Peyer's patch (tissue), 4 donors: ENCODE data around the gene AKR1E2. TPM values are rescaled to one million over a fixed set of nuclear protein-coding genes. Genes with fewer than 3 reads are reported as not detected.

Experiments
- DNase-seq, 3 donors: peaks; one replicate each; pipeline ENCODE4 v3.0.0-alpha.2; 2017 to 2019
- H3K27ac ChIP-seq, 4 donors: fragments of 200-600 bp; sonication (generic); one replicate each; pipeline ENCODE4 v1.5.1; 2016 to 2019
- H3K27me3 ChIP-seq, 2 donors: fragments of 200-600 bp; sonication (generic); one replicate each; pipeline ENCODE4 v1.5.1; 2019
- H3K36me3 ChIP-seq, 3 donors: fragments of 200-600 bp; sonication (generic); one replicate each; pipeline ENCODE4 v1.5.1; 2016 to 2019
- H3K4me1 ChIP-seq, 4 donors: fragments of 200-600 bp; sonication (generic); one replicate each; pipeline ENCODE4 v1.5.1; 2016 to 2019
- H3K4me3 ChIP-seq, 4 donors: fragments of 200-600 bp; sonication (generic); 1 replicate in 3 of 4; 2 replicates in 1 of 4; pipeline ENCODE4 v1.5.1; 2016 to 2019; ENCODE audit warnings: mild to moderate bottlenecking in 1 of 4
- H3K9me3 ChIP-seq, 4 donors: fragments of 200-600 bp; sonication (generic); one replicate each; pipeline ENCODE4 v1.5.1; 2016 to 2019; ENCODE audit warnings: mild to moderate bottlenecking in 1 of 4
- POLR2A ChIP-seq, 2 donors: fragments of 450-650 bp; IDR thresholded peaks; one replicate each; pipeline ENCODE4 v1.5.1; 2017; ENCODE audit warnings: antibody characterized with exemption in 2 of 2, mild to moderate bottlenecking in 2 of 2, moderate library complexity in 2 of 2
- total RNA-seq, 4 donors: library from RNA; depleted of rRNA; stranded (reverse); fragments of >200 nt; gene quantifications; one replicate each; pipeline ENCODE4 v1.1.0, GENCODE V29; 2016
- TF ChIP-seq, protein P1 (sequence below), 6 experiments: fragments of 450-650 bp in 4 of 6; fragments of 200-600 bp in 2 of 6; sonication (generic) in 1 of 6; IDR thresholded peaks; one replicate each; pipeline ENCODE4 v1.5.1; 2017 to 2019; ENCODE audit warnings: antibody characterized with exemption in 6 of 6, mild to moderate bottlenecking in 3 of 6, moderate library complexity in 1 of 6

The AKR1E2 gene
- total RNA-seq, 4 donors from 2014 or later = 2.0 to 59.4 (median 3.6) TPM

- TF ChIP-seq, protein P1, sequence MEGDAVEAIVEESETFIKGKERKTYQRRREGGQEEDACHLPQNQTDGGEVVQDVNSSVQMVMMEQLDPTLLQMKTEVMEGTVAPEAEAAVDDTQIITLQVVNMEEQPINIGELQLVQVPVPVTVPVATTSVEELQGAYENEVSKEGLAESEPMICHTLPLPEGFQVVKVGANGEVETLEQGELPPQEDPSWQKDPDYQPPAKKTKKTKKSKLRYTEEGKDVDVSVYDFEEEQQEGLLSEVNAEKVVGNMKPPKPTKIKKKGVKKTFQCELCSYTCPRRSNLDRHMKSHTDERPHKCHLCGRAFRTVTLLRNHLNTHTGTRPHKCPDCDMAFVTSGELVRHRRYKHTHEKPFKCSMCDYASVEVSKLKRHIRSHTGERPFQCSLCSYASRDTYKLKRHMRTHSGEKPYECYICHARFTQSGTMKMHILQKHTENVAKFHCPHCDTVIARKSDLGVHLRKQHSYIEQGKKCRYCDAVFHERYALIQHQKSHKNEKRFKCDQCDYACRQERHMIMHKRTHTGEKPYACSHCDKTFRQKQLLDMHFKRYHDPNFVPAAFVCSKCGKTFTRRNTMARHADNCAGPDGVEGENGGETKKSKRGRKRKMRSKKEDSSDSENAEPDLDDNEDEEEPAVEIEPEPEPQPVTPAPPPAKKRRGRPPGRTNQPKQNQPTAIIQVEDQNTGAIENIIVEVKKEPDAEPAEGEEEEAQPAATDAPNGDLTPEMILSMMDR (IDR thresholded peaks at IDR 0.05) = no peak
- TF ChIP-seq POLR2A (IDR thresholded peaks at IDR 0.05) = no peak
- no peaks in the 10 kb centered on the region for H3K36me3 ChIP-seq
- no peak for DNase-seq
- H3K9me3 ChIP-seq = no peaks in the 10 kb centered on the region
- no peaks in the 10 kb centered on the region for H3K27me3 ChIP-seq
- no peak overlapping the region for H3K4me3 ChIP-seq
- no peak overlapping the region for H3K27ac ChIP-seq
- no peaks in the 10 kb centered on the region for H3K4me1 ChIP-seq
These were observed 44.1 kb upstream of the AKR1E2 start for GRCh38 chr10:4781955-4782354.

GRCh38 chr10:4784667-4785333 is 41.2 kb upstream of the AKR1E2 start:
- Histone ChIP-seq H3K9me3 (no peaks in the 10 kb centered on the region), H3K4me3 (no peak overlapping the region), H3K4me1 (no peaks in the 10 kb centered on the region), H3K27ac (no peak overlapping the region), H3K27me3 (no peaks in the 10 kb centered on the region), H3K36me3 (no peaks in the 10 kb centered on the region)
- TF ChIP-seq, protein P1 (IDR thresholded peaks at IDR 0.05) = no peak
- no peak for TF ChIP-seq POLR2A (IDR thresholded peaks at IDR 0.05)
- no peak for DNase-seq

GRCh38 chr10:4786043-4786839 is 39.8 kb upstream of the AKR1E2 start:
- Histone ChIP-seq H3K27me3 (no peaks in the 10 kb centered on the region), H3K36me3 (no peaks in the 10 kb centered on the region), H3K9me3 (no peaks in the 10 kb centered on the region), H3K4me3 (no peak overlapping the region), H3K4me1 (no peaks in the 10 kb centered on the region), H3K27ac (no peak overlapping the region)
- no peak for TF ChIP-seq POLR2A (IDR thresholded peaks at IDR 0.05)
- TF ChIP-seq, protein P1 (IDR thresholded peaks at IDR 0.05) = no peak
- no peak for DNase-seq

DNA sequence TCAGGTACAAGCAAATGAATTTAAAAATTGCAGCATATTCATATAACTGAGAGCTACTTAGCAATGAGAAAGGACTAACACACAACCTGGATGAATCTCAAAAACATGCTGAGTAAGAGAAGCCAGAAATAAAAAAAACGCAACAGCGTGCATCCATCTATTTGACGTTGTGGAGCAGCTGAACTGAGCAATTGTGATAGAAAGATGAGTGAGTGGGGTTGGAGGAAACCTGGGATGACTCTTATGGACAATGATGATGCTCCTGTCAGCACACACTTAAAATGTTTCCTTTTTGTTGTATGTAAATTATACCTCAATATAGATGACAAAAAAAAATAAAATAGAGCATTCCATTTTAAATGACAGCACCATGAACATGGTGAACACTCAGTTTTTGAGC is 36.0 kb upstream of the AKR1E2 start:
- DNase-seq = no peak
- Histone ChIP-seq H3K36me3 (no peaks in the 10 kb centered on the region), H3K4me3 (no peak overlapping the region), H3K9me3 (no peaks in the 10 kb centered on the region), H3K27me3 (no peaks in the 10 kb centered on the region), H3K4me1 (no peaks in the 10 kb centered on the region), H3K27ac (no peak overlapping the region)
- TF ChIP-seq, protein P1 (IDR thresholded peaks at IDR 0.05) = no peak
- no peak for TF ChIP-seq POLR2A (IDR thresholded peaks at IDR 0.05)

- H3K9me3 ChIP-seq = no peaks in the 10 kb centered on the region
- DNase-seq = no peak
- TF ChIP-seq, protein P1 (IDR thresholded peaks at IDR 0.05) = no peak
- no peak for TF ChIP-seq POLR2A (IDR thresholded peaks at IDR 0.05)
- no peaks in the 10 kb centered on the region for H3K36me3 ChIP-seq
- no peaks in the 10 kb centered on the region for H3K4me1 ChIP-seq
- H3K27ac ChIP-seq = no peak overlapping the region
- H3K27me3 ChIP-seq = no peaks in the 10 kb centered on the region
- H3K4me3 ChIP-seq = no peak overlapping the region
These were observed 35.1 kb upstream of the AKR1E2 start for GRCh38 chr10:4790922-4791321.
